NCI-H460 (cell line): ENCODE data around the gene VAV2. TPM values are rescaled to one million over a fixed set of nuclear protein-coding genes. Genes with fewer than 3 reads are reported as not detected.
"Not testable (repeated sequence)": the region's sequence is repeated elsewhere in the genome, so short reads cannot be mapped to it uniquely, and the experiment has no call there.

Experiments used
- DNase-seq: peaks from one replicate; pipeline ENCODE4 v3.0.0-alpha.2; 2016; ENCODE audit warnings: low read depth; ENCODE audit errors: extremely low read depth
- total RNA-seq: library from RNA; depleted of rRNA; stranded (reverse); fragments of >200 nt; shearing (Covaris generic); gene quantifications from 2 replicates; pipeline ENCODE4 v1.2.3, GENCODE V29; 2014

VAV2 gene
- total RNA-seq, 1 experiment from 2014 or later = 6.0 TPM

DNA sequence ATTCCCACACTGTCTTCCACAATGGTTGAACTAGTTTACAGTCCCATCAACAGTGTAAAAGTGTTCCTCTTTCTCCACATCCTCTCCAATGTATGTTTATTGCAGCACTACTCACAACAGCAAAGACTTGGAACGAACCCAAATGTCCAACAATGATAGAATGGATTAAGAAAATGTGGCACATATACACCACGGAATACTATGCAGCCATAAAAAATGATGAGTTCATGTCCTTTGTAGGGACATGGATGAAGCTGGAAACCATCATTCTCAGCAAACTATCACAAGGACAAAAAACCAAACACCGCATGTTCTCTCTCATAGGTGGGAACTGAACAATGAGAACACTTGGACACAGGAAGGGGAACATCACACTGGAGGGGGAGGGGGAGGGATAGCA is 225.9 kb downstream of the VAV2 start:
- DNase-seq = not testable (repeated sequence)

DNA sequence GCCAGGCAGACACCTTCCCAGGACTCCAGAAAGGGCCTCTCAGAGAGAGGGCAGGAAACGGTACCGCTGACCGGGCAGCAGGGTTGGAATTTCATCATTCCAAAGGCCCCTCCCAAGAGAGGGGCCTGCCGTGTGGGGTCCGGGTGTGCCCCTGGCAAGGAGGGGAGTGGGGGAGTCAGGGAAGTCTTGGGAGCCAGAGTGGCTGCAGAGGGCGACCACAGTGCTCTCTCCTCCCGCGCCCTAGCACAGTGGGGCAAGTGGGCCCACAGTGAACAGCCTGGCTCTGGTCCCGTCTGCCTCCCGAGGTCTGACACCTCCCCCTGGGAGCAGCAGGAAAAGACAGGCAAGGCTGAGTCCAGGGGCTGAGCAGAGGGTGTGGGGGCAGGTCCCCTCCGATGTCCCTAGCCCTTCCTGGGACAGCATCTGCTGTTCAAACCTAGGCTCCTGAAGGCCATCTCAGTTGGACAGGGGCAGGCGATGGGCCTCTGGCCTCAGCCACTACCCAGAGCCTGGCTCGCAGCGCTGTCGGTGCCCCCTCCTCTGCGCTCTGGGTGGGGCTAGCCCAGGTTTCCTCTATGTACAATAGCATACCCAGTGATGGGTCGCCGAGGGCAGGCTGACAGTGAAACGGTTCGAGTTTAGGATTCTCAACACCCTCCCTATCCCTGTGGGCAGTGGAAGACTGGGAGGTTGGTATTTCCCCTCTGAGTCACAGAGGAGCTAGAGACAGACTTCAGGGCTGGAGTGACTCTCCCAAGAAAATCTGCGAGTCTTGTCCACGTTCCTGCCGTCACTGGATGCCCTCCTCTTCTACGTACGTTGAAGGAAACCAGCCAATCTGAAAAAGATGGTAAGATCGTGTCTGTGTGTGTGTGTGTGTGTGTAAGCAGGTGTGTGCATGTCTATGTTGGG is 228.6 kb downstream of the VAV2 start:
- no peak for DNase-seq

GRCh38 chr9:133762488-133763271 is 229.4 kb downstream of the VAV2 start:
- DNase-seq = no peak

DNA sequence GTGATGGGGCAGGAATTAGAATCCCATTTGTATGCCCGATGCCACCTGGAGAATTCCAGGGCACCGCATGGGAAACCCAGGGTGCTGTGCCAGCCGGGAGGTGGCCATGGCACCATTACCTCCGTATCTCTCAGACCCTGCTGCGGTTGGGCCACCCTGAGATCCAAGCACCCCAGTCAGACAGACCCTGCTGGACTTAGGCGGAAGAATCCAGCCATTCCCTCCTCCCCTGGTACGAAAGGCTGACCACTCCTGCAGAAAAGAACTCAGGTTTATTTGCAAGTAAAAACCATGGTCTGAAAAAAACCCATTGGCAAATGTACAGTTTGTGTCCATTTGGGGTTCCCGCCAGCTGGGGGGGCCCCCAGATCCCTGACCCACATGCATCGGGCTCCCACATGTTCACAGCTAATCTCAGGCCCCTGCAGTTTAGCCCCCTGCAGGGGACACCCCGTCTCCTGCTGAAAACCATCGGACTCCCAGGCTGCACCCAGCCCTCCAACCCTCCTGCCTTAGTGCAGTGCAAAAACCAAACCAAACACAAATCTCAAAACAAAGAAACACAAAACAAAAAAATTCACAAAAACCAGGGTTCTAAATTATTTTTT is 230.4 kb downstream of the VAV2 start:
- no peak for DNase-seq

GRCh38 chr9:133760713-133761290 is 231.3 kb downstream of the VAV2 start:
- DNase-seq = no peak

DNA sequence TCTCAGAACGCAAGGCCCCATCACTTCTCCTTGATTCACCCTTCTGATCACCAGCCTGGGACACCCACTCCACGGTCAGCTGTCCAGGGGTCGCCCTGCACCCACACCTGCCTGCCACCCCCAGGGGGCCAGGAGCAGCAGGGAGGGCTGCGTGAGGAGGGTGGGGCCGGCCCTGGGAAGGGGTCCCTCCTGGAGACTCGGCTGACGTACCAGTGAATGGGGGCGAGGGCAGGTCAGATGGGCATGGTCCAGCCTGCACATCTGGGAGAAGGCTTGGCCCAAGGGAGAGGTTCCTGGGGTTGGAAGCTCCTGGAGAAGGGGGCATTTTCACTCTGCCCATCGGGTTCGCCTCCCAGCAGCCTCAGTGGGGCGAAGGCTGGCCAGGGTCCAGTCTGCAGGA is 232.2 kb downstream of the VAV2 start:
- DNase-seq = no peak

DNA sequence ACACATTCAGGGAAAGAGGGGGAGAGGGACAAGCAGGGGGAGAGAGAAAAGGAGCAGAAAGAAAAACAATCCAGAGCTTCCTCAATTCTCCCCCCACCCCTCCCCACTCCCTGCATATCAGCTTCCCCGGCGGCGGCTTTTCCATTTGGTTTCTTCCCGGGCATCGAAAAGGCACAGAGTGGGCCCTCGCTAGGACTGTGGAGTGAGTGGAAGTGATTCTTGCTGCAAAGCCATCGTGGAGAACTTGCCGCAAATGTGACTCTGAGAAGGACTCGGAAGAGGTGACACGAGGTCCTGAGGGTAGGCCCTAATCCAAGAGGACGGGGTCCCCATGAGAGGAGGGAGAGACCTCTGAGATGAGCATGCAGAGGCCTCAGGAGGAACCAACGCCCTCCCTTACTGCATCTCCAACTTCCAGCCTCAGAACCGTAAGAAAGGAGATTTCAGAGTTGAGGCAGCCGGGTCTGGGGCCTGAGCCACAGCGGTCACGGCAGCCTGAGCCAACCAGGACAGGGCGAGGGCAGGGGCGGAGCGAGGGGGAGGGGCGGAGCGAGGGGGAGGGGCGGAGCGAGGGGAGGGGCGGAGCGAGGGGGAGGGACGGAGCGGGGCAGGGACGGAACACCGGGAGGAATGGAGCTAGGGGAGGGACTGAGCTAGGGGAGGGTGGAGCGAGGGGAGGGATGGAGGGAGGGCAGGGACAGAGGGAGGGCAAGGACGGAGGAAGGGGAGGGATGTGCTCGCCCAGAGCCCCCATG is 232.8 kb downstream of the VAV2 start:
- no peak for DNase-seq

DNA sequence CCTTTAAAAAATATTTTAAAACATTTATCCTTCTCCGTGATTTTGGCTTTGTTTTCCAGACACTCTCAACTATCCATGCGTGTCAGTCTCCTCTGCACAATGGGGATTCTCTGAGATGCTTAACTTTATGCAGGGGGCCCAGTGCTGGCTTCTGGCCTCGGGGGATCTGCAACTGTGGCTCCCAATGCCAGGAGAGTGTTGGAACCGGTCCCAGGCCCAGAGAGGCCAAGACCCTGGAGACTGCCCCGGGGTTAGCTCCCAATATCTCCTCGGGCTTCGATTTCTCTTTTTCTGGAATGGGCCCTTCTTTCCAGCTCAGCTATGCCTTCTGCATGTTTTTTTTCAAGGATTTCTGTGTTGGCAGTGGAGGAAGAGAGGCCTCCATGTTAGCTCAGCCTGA is 233.9 kb downstream of the VAV2 start:
- DNase-seq = no peak

- DNase-seq = no peak
Observed at GRCh38 chr9:133754688-133755227, 237.4 kb downstream of the VAV2 start.

DNA sequence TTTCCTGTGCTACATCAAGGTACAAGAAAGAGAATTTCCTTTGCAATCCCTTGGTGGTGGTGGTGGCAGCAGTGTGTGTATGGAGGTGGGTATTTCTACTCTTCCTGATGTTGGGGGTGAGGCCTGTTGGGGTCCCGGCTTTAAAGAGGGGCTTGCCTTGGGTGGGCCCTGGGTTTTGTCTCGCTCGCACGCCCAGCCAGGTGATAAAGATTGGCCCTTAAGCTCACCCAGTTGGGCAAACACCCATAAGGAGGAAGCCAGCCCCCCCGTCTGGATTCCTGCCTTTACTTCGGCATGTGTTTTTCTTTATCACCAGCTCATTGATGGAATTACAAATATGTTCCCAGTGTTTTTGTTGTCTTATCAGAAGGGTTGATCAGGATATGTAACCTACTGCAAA is 237.9 kb downstream of the VAV2 start:
- DNase-seq = no peak

GRCh38 chr9:133752739-133753446 is 239.2 kb downstream of the VAV2 start:
- no peak for DNase-seq

DNA sequence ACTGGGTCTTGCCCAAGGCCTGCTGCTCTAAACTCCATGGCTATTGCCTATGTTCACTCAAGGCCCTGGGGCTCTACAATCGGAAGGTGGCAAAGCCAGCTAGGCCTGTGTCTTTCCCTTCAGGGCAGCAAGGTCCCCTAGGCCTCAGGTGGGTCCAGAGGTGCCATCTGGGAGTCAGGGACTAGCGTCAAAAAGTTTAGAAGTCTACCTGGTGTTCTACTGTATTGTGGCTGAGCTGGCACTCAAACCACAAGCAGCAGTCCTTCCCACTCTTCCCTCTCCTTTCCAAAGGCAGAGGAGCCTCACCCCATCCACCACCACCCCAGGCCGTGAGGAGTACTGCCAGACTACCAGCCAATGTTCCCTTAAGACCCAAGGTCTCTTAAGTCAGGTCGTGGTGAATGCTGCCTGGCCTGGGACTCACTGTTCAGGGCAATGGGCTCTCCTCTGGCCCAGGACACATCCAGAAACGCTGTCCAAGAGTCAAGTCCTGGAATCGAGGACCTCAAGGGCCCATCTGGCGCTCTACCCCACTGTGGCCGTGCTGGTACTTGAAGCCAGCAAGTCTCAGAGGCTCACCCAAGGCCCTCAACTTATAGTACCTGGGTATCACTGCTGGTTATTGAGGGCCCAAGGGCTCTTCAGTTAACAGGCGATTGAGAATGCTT is 241.0 kb downstream of the VAV2 start:
- no peak for DNase-seq

- no peak for DNase-seq
Observed at GRCh38 chr9:133747309-133747708, 244.8 kb downstream of the VAV2 start.

DNA sequence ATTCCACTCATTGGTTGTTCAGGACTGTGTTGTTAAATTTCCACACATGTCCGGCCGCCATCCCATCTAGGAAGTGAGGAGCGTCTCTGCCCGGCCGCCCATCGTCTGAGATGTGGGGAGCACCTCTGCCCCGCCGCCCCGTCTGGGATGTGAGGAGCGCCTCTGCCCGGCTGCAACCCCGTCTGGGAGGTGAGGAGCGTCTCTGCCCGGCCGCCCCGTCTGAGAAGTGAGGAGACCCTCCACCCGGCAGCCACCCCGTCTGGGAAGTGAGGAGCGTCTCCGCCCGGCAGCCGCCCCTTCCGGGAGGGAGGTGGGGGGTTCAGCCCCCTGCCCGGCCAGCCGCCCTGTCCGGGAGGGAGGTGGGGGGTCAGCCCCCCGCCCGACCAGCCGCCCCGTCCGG is 247.6 kb downstream of the VAV2 start:
- DNase-seq = not testable (repeated sequence)

DNA sequence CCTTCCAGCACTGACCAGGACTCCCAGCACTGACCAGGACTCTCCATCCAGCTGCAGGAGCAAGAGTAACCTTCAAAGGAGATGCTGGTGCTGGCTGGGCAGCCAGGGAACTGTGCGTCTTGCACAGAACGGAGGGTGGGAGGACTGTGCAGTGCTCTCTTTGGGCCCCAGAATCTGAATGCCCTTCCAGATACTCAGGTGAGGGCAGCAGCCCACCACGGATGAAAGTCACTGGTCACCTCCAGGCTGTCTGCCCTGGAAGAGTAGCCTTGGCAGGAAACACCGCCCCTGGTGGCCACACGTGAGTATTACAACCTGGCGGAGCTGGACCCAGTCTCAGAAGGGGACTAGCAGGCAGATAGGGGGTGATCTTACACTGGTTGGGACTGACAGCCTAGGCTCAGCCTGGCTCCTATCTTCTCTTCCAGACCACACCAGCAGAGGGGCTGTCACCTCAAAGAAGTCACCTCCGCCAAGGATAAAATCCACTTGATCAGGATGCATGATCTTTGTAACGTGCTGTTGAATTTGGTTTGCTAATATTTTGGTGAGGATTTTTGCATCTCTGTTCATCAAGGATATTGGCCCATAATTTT is 249.2 kb downstream of the VAV2 start:
- peak; percentile 68 for DNase-seq

- no peak for DNase-seq
Observed at GRCh38 chr9:133742251-133742650, 249.9 kb downstream of the VAV2 start.

DNA sequence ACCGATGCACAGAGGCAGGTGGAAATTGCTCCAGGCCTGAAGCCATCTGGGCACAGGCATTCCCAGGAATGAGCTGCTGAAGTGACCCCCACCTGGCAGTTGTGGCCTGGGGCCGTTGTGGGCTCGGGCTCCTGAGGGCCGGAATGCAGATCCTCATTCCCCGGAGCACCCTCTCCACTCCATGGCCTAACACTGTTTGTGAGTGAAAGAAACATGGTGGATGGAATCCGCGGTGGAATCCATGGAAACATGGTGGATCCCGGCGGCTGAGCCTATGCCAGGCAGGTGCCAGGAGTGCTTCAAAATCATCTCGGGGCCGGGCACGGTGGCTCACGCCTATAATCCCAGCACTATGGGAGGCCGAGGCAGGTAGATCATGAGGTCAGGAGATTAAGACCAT is 250.4 kb downstream of the VAV2 start:
- no peak for DNase-seq

- DNase-seq = no peak
Observed at GRCh38 chr9:133740911-133741310, 251.2 kb downstream of the VAV2 start.
